RWPE2 (cell line): ENCODE data around the gene ADGRL2.

ENCODE experiments used
- ATAC-seq: fragments of 200-7000 bp; cut with Tn5 transposase; 3 replicates; pipeline ENCODE4 v1.9.1; 2021; ENCODE audit warnings: low read depth
- DNase-seq: peaks from one replicate; pipeline ENCODE4 v3.0.0-alpha.2; 2020; ENCODE audit warnings: low spot score
- H3K27ac ChIP-seq: fragments of 450-650 bp; 2 replicates; pipeline ENCODE4 v1.5.1; 2017; ENCODE audit warnings: mild to moderate bottlenecking; ENCODE audit not compliant: poor library complexity, severe bottlenecking
- H3K27me3 ChIP-seq: fragments of 250-450 bp; sonication (Bioruptor Pico); 2 replicates; pipeline ENCODE4 v1.5.1; 2021; ENCODE audit warnings: mild to moderate bottlenecking, moderate library complexity; ENCODE audit not compliant: insufficient read depth, poor library complexity, severe bottlenecking
- H3K36me3 ChIP-seq: fragments of 250-450 bp; sonication (Bioruptor Pico); 2 replicates; pipeline ENCODE4 v1.5.1; 2020; ENCODE audit warnings: low read depth, mild to moderate bottlenecking, moderate library complexity
- H3K4me1 ChIP-seq: fragments of 250-450 bp; sonication (Bioruptor Pico); 2 replicates; pipeline ENCODE4 v1.5.1; 2021; ENCODE audit warnings: mild to moderate bottlenecking, moderate library complexity; ENCODE audit not compliant: insufficient read depth, poor library complexity, severe bottlenecking
- H3K4me3 ChIP-seq: fragments of 250-450 bp; sonication (Bioruptor Pico); 2 replicates; pipeline ENCODE4 v1.5.1; 2021; ENCODE audit warnings: mild to moderate bottlenecking, moderate library complexity; ENCODE audit not compliant: severe bottlenecking
- H3K9me3 ChIP-seq: fragments of 250-450 bp; sonication (Bioruptor Pico); 2 replicates; pipeline ENCODE4 v1.5.1; 2021; ENCODE audit warnings: mild to moderate bottlenecking, moderate library complexity; ENCODE audit not compliant: severe bottlenecking
- TF ChIP-seq, protein P1 (sequence below): fragments of 450-650 bp; IDR thresholded peaks from one replicate; pipeline ENCODE4 v1.5.1; 2017; ENCODE audit warnings: mild to moderate bottlenecking, moderate library complexity; ENCODE audit not compliant: poor library complexity, severe bottlenecking

Gene ADGRL2

GRCh38 chr1:81848880-81849682, 48.3 kb downstream of the ADGRL2 start:
- ATAC-seq (no peak), DNase-seq (no peak)
- Histone ChIP-seq H3K27ac (no peak overlapping the region), H3K9me3 (no peaks in the 10 kb centered on the region), H3K4me1 (no peaks in the 10 kb centered on the region), H3K4me3 (no peak overlapping the region), H3K27me3 (no peaks in the 10 kb centered on the region), H3K36me3 (no peaks in the 10 kb centered on the region)
- TF ChIP-seq, protein P1, sequence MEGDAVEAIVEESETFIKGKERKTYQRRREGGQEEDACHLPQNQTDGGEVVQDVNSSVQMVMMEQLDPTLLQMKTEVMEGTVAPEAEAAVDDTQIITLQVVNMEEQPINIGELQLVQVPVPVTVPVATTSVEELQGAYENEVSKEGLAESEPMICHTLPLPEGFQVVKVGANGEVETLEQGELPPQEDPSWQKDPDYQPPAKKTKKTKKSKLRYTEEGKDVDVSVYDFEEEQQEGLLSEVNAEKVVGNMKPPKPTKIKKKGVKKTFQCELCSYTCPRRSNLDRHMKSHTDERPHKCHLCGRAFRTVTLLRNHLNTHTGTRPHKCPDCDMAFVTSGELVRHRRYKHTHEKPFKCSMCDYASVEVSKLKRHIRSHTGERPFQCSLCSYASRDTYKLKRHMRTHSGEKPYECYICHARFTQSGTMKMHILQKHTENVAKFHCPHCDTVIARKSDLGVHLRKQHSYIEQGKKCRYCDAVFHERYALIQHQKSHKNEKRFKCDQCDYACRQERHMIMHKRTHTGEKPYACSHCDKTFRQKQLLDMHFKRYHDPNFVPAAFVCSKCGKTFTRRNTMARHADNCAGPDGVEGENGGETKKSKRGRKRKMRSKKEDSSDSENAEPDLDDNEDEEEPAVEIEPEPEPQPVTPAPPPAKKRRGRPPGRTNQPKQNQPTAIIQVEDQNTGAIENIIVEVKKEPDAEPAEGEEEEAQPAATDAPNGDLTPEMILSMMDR = no peak

GRCh38 chr1:81850031-81850430, 49.3 kb downstream of the ADGRL2 start:
- no peaks in the 10 kb centered on the region for H3K36me3 ChIP-seq
- H3K9me3 ChIP-seq = no peaks in the 10 kb centered on the region
- TF ChIP-seq, protein P1 = no peak
- H3K4me1 ChIP-seq = no peaks in the 10 kb centered on the region
- no peak overlapping the region for H3K27ac ChIP-seq
- H3K4me3 ChIP-seq = no peak overlapping the region
- ATAC-seq = no peak
- DNase-seq = no peak
- H3K27me3 ChIP-seq = no peaks in the 10 kb centered on the region

DNA sequence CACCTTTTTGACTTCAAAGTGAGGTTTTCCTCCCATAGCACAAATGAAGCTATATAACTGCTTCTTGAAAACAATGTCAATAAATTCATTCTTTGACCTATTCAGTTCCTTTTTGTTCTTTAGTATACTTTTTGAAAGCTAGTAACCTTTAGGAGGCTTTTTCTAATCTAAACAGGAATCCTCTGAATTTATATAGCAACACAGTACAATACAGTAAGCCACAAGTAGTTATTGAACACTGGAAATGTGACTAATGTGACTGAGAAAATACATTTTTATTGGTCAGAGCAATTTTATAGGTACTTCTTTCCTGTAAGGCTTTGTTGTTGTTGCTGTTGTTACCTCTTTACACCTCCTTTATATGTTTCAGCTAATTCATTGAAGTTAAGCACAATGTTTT, 49.8 kb downstream of the ADGRL2 start:
- Histone ChIP-seq H3K4me1 (no peaks in the 10 kb centered on the region), H3K36me3 (no peaks in the 10 kb centered on the region)

GRCh38 chr1:81851217-81851616, 50.5 kb downstream of the ADGRL2 start:
- no peak overlapping the region for H3K27ac ChIP-seq
- no peaks in the 10 kb centered on the region for H3K27me3 ChIP-seq
- no peaks in the 10 kb centered on the region for H3K36me3 ChIP-seq
- TF ChIP-seq, protein P1 = no peak
- no peaks in the 10 kb centered on the region for H3K9me3 ChIP-seq
- H3K4me3 ChIP-seq = no peak overlapping the region
- DNase-seq (no peak), ATAC-seq (no peak)
- H3K4me1 ChIP-seq = no peaks in the 10 kb centered on the region

More for the DNA sequence above, 49.8 kb downstream of the ADGRL2 start:
- Histone ChIP-seq H3K4me3 (no peak overlapping the region), H3K27ac (no peak overlapping the region), H3K9me3 (no peaks in the 10 kb centered on the region), H3K27me3 (no peaks in the 10 kb centered on the region)
- TF ChIP-seq, protein P1 = no peak
- ATAC-seq (no peak), DNase-seq (no peak)

DNA sequence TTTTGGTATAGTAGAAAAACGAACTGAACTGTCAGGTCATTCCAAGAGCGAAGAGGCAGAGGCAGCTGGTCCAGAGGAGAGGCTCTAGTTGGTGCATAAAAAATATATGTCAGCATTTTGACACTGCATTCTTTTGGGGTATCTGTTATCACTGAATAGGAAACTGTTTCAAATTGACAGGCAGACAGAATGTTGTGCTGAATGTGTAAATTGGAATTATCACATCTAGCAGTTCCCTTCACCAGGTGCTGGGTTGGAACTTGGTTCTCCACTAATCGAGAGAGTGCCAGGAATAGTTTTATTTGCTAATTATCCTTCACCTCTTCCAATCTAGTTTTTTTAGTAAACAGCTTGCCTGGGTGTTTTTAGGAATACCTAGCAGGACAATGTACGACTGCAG, 52.2 kb downstream of the ADGRL2 start:
- no peak overlapping the region for H3K4me3 ChIP-seq
- TF ChIP-seq, protein P1 = no peak
- ATAC-seq (no peak), DNase-seq (no peak)
- H3K9me3 ChIP-seq = no peaks in the 10 kb centered on the region
- no peaks in the 10 kb centered on the region for H3K4me1 ChIP-seq
- H3K27ac ChIP-seq = no peak overlapping the region
- no peaks in the 10 kb centered on the region for H3K27me3 ChIP-seq
- H3K36me3 ChIP-seq = no peaks in the 10 kb centered on the region
